PC-9 (cell line): Measurements from ENCODE around the gene CDC42BPG.

Experiments
- EZH2 ChIP-seq: fragments of 200-600 bp; sonication (generic); IDR thresholded peaks from 2 replicates; pipeline ENCODE4 v1.8.0; 2017; ENCODE audit warnings: antibody characterized with exemption, low read depth
- TF ChIP-seq, protein P1 (sequence below): fragments of 200-600 bp; sonication (generic); conservative IDR thresholded peaks from 2 replicates; pipeline ENCODE4 v1.6.1; 2017; ENCODE audit warnings: mixed run types, antibody characterized with exemption, mild to moderate bottlenecking, moderate library complexity

DNA sequence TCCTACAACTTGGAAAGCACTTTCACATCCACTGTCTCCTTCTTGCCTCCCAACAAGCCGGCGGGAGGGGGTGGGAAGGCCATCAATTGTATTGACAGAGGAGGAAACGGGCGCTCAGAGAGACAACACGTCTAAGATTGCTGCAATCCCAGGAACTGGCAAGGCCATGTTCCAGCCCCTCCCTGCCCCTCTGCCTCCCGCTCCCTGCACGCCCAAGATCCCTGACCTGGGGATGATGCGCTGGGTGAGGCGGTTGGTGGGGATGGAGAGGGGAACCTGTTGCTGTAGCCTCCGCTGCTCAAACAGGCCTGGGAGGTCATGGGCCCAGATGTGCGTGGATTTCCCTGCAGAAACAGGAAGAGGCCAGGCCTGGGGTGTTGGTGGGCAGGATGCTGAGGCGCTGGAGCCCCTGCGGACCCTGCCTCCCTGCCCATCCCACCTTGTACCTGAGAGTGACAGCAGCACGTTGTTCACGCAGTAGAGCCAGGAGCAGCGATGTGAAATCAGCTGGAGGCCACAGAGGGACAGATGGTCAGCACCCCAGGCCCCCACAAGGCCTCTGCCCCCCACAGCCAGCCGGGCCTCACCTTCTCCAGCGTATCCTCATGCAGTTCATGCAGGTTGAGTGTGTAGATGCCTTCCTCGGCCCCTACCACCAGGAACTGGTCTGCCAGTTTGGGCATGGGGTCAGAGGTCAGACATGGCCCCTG lies 48.3 kb downstream of the CDC42BPG start:
- TF ChIP-seq, protein P1, sequence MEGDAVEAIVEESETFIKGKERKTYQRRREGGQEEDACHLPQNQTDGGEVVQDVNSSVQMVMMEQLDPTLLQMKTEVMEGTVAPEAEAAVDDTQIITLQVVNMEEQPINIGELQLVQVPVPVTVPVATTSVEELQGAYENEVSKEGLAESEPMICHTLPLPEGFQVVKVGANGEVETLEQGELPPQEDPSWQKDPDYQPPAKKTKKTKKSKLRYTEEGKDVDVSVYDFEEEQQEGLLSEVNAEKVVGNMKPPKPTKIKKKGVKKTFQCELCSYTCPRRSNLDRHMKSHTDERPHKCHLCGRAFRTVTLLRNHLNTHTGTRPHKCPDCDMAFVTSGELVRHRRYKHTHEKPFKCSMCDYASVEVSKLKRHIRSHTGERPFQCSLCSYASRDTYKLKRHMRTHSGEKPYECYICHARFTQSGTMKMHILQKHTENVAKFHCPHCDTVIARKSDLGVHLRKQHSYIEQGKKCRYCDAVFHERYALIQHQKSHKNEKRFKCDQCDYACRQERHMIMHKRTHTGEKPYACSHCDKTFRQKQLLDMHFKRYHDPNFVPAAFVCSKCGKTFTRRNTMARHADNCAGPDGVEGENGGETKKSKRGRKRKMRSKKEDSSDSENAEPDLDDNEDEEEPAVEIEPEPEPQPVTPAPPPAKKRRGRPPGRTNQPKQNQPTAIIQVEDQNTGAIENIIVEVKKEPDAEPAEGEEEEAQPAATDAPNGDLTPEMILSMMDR, result no peak
- TF ChIP-seq EZH2, result no peak
